GM19025 (cell line): ENCODE results near the gene KIAA0930.
"Not testable (repeated sequence)": the region's sequence is repeated elsewhere in the genome, so short reads cannot be mapped to it uniquely, and the experiment has no call there.

Experiments used
- ATAC-seq: cut with Tn5 transposase; IDR thresholded peaks from one replicate; pipeline ENCODE4 v1.9.1; 2021; ENCODE audit warnings: mild to moderate bottlenecking, low read depth, moderate library complexity; ENCODE audit not compliant: unreplicated experiment

Gene KIAA0930

GRCh38 chr22:45263463-45264269 lies 23.0 kb upstream of the KIAA0930 start:
- peak; percentile 67 for ATAC-seq

DNA sequence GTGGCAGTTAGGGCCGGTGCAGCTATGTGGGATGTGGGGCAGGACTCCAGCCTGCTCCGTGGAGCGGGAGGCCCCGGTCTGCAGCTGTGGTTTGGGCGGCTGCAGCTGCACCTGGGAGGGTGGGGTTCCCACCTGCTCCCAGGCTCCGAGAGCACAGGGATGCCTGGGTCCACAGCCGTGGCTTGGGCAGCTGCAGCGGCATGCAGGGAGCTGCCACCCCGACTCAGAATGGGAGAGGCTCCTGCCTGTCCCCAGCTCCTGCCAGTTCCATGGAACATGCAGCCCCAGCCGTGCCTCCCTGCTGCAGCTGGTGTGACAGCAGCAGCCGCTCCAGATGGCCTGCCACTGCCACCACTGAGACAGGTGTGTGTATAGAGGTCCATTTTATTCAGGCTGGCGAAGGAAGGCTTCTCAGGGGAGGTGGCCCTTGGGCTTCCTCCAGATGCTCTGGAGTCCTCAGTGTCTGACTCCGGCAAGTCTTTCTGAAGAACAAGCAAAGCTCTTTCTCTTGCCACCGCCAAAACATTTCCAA lies 22.3 kb upstream of the KIAA0930 start:
- peak; percentile 34 for ATAC-seq

- ATAC-seq, result no peak
Measured at GRCh38 chr22:45262195-45262930, 21.7 kb upstream of the KIAA0930 start.

DNA sequence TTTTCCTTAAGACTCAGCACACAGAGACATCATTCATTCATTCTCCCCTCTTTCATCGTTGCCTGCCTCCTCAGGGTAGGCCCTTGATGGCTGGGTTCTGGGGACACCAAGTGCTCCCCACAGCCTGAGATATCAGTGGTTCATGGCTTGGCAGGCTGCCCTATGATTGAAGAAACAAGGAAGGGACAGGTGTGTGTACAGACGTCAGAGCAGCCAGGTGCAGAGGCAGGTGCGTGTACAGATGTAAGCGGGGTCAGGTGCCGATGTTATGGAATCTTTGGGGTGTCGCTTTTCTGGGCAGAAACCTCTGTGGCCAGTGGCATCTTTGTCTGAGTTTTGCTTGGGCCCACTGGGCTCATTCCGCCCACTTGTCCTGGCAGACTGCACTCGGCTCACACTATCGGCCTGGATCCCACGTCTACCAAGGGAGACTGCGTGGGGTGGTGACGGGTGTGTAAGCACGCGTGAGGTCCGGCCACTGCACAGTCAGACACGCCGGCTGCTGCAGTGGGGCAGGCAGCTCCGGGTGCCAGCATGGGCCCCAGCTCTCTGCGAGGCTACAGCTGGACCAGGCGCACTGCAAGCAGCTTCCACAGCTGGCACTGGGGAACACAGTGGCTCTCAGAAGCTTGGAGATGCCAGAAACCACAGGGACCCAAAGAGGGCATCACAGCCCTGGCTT lies 20.9 kb upstream of the KIAA0930 start:
- ATAC-seq, result no peak

DNA sequence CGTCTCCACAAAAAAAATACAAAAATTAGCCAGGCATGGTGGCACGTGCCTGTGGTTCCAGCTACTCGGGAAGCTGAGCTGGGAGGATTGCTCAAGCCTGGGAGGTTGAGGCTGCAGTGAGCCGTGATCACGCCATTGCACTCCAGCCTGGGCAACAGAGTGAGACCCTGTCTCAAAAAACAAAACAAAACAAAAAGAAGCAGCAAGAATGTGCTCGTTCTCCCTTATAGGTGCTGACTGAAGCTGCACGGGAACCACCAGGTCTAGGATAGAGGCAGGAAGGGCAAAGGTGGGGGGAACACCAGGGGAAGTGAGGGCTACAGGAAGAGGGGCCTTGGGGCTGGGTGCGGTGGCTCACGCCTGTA lies 19.7 kb upstream of the KIAA0930 start:
- not testable (repeated sequence) for ATAC-seq

DNA sequence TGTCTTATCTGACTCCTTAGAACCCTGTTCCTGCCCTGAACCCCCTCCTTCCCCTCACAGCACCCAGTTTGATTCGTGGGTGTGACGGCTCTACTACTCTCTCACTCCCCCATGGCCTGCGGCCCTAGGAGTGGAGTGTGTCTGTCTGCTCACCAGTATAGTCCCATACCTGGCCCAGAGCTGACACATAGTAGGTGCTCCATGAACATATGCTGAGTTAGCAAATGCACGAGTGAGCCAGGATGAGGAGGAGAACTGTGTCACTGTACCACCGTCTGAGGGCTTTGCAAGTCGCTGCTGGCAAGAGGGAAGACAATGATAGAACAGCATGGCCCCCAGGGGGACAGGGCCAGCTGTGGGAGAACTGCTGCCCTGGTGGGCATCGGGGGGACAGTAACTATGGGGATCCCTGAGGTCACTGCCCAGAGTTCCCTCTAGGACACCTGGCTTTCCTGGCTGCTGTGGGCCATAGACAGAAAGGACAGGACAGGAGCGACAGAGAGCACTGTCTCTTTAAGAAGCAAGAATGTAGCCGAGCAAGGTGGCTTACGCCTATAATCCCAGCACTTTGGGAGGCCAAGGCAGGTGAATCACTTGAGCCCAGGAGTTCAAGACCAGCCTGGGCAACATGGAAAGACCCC lies 19.2 kb upstream of the KIAA0930 start:
- ATAC-seq, result no peak

DNA sequence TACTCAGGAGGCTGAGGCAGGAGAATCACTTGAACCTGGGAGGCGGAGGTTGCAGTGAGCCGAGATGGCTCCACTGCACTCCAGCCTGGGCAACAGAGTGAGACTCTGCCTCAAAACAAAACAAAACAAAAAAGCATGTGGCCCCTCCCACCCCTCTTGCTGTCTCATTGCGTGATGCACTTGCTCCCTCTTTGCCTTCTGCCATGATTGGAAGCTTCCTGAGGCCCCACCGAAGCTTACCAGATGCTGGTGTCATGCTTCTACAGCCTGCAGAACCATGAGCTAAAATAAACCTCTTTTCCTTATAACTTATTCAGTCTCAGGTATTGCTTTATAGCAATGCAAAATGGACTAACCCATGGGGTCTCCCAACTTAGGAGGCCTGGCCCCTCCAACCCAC lies 17.2 kb upstream of the KIAA0930 start:
- ATAC-seq, result not testable (repeated sequence)

DNA sequence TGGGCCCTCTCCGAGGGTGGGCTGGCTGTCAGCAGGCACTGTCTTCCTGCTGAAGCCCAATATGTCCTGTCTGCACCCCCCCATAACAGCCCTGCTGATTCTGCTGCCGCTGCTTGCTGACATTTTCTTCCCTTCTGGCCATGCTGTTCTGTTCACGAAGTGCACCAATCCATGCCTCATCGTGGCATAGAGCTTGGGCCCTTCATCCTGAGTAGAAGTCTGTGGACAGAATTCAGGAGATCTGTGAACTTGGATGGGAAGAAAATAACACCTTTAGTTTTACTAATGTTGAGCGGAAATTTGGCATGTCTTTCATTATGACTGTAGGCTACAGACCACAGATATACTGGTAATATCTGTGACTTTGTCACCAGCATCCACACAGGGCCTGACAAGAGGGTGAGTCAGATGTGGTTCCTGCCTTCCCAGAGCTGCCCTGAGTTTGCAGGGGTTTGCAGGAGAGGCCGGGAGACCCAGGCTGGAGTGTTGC lies 14.1 kb upstream of the KIAA0930 start:
- peak; percentile 53 for ATAC-seq

DNA sequence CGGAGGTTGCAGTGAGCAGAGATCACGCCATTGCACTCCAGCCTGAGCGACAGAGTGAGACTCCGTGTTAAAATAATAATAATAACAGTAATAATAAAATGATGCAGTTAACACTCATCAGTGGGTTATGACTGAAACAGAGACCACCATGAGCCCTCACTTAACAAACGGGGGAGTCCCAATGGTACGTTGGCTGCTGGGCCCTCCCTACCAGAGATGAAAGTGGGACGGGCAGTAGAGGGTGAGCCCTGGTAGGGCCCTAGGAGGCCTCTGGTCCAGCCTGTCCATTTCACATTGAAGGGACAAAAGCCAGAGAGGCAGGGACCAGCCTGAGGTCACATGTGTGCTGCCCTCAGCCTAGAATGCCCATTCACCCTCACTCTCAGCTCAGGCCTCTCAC lies 13.7 kb upstream of the KIAA0930 start:
- peak; percentile 10 for ATAC-seq

DNA sequence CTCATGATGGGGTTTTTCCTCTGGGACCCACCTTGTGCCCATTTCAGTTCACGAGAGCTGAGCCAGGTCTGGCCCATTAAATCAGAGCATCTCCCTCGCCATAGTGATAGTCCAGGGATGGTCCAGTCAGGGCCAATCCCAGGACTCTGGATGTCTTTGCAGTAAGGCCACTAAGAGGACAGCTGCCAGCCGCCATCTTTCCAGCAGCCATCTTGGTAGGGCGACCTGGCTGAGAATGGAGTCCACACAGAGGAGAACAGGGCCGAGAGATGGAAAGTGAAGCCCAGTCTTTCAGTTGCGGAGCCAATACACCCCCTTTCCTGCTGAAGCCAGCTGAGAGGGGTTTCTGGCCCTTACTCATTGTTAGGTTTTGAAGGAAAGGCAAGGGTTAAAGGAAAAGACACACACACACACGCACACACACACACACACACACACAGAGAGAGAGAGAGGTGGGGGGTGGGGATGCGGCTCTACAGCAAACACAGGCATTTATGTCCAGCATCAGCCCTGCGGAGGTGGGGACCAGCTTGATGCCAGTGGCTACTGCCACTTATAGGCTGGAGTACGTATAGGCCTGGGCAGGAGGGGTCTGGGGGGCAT lies 12.4 kb upstream of the KIAA0930 start:
- ATAC-seq, result no peak

DNA sequence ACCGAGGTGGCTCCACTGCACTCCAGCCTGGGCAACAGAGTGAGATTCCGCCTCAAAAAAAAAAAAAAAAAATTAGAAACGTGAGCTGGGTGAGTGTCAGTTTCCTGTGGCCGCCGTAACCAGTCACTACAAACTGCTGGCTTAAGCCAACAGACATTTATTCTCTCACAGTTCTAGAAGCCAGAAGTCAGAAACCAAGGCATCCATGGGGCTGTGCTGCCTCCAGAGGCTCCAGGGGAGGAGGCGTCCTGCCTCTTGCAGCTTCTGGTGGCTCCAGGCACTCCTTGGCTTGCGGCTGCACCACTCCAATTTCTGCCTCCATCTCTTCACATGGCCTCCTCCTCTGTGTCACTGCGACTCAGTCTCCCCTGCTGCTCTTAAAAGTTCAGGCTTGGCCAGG lies 11.1 kb upstream of the KIAA0930 start:
- ATAC-seq, result no peak

DNA sequence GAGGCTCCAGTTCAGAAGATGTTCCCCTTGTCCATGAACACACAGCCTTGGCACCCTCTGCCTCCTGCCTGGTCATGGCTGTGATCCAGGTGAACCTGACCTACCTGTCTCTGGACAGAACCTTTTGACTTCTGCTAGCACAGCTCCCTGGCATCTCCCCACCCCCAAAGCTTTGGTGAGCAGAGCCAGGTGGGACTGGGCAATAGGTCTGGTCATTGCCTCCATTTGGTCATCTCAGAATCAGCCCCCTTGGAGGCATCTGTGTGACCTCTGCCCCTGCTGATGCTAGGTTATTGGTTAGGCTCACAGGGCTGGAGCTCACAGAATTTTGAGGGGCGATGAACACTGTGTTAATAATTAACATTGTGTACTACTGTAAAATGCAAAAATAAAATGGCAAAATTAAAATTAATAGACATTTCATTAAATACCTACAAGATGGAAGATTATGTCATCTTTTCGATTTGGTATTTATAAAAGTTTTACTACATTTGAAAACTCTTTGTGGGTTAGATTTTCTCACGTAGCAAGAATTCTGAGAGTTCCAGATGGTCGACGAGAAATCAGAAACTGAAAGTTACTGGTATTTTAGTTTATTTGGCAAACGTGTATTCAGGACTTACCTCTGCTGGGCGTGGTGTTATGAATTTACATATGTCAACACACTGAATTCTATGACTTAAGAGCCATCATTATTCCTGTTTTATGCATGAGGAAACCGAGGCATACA lies 8.3 kb upstream of the KIAA0930 start:
- ATAC-seq, result peak; percentile 77

- no peak for ATAC-seq
Measured at GRCh38 chr22:45246060-45246985, 5.6 kb upstream of the KIAA0930 start.

DNA sequence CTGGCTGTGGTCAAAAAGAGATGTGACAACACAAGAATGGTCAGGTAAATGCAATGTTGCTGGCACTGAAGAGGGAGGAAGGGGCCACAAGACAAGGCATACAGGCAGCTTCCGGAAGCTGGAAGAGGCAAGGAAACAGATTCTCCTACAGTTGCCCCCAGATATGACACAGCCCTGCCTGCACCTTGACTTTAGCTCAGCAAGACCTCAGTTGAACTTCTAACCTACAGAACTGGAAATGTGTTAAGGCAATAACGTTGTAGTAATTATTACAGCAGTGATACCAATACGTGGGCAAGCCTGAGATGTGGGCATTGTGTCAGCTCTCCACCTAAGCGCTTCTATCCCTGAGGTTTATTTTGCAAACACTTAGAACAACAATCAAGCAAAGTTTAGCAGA lies 4.2 kb upstream of the KIAA0930 start:
- no peak for ATAC-seq

DNA sequence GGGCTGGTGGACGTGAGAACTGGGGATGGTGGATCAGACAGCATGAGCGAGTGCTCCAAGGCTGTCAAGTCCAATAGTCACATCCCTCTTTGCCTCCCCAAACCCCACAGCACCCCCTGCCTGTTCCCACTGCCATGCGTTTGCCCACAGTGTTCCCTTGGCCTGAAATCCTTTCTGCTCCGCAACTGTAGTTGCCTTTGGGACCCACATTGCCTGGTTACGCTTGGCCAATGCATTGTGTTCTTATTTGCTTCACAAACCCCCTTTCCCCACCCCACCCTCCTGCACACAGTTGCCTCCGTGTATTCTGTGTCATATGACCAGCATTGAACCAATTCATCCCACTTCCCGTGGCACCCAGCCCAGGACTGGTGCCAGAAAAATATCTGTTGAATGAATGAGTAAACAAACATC lies 2.1 kb upstream of the KIAA0930 start:
- ATAC-seq, result no peak

DNA sequence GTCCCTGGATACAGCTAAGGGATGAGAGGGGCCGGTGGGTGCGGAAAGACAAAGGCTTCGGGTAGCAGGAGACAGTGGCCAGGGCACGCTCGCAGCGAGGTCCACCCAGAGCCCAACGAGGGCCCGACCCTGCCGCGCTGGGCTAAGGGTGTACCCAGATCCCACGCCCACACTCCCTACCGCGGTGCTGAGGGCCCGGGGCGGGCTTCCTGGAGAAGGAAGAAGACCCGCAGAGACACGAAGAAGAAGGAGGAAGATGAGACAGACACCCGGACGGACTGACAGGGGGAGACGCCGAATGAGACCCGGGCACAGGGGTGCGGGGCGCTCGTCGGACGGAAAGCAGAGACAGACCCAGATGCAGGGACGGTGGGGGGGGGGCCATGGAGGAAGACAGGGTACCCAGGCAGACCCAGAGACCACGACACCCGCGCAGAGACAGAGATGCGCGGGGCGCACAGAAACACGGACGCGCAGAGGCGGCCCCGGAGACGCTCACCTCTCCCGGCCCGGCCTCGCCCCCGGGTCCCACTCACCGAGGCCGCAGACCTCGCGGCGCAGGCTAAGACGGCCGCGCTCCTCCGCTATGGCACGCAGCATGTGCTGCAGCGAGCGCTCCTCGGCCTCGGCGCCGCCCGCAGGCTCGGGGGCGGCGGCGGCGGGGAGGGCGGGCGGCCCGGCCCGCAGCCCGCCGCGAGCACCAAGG lies 437 bp downstream of the KIAA0930 start:
- ATAC-seq, result no peak

DNA sequence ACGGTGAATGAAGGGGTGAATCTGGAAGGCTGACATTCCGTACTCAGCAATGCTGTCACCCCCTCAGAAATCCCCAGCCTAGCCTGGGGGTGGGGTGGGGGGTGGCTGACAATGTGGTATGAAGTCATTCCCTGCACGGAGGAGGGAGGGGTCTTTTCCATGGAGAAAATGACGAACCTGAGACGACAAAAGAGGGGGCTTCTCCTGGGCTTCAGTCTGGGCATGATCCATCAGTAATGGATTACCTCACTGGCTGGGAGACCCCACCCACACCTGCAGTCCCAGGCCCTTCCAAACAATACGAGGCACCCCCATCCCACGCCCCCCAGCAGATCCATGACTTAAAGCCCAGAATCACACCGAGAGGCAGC lies 1.0 kb downstream of the KIAA0930 start:
- ATAC-seq, result no peak
